RKO (cell line): ENCODE data around the gene NPFFR1.
A peak's percentile ranks its signal among the peaks of the same experiment; 100 is the strongest.
"Not testable (repeated sequence)": the region's sequence is repeated elsewhere in the genome, so short reads cannot be mapped to it uniquely, and the experiment has no call there.

Source experiments
- DNase-seq: peaks from one replicate; pipeline ENCODE4 v3.0.0-alpha.2; 2016; ENCODE audit warnings: low spot score

The NPFFR1 gene

GRCh38 chr10:70285476-70285831 lies 1.6 kb upstream of the NPFFR1 start:
- no peak for DNase-seq

GRCh38 chr10:70284542-70285475 lies 1.0 kb upstream of the NPFFR1 start:
- no peak for DNase-seq

- DNase-seq: no peak
Observed at GRCh38 chr10:70283071-70283444, 746 bp downstream of the NPFFR1 start.

GRCh38 chr10:70281609-70282008 lies 2.2 kb downstream of the NPFFR1 start:
- DNase-seq: no peak

GRCh38 chr10:70280099-70280498 lies 3.7 kb downstream of the NPFFR1 start:
- no peak for DNase-seq

GRCh38 chr10:70277396-70278030 lies 6.3 kb downstream of the NPFFR1 start:
- DNase-seq: no peak

- DNase-seq: no peak
Observed at GRCh38 chr10:70274643-70275042, 9.2 kb downstream of the NPFFR1 start.

- peak; percentile 54 for DNase-seq
Observed at GRCh38 chr10:70272925-70273316, 10.9 kb downstream of the NPFFR1 start.

- no peak for DNase-seq
Observed at GRCh38 chr10:70271996-70272924, 11.5 kb downstream of the NPFFR1 start.

GRCh38 chr10:70270952-70271351 lies 12.9 kb downstream of the NPFFR1 start:
- DNase-seq: no peak

- no peak for DNase-seq
Observed at GRCh38 chr10:70269741-70270140, 14.1 kb downstream of the NPFFR1 start.

- no peak for DNase-seq
Observed at GRCh38 chr10:70268376-70268775, 15.4 kb downstream of the NPFFR1 start.

GRCh38 chr10:70267161-70267933 lies 16.5 kb downstream of the NPFFR1 start:
- peak; percentile 87 for DNase-seq

- DNase-seq: no peak
Observed at GRCh38 chr10:70266701-70267100, 17.1 kb downstream of the NPFFR1 start.

- no peak for DNase-seq
Observed at GRCh38 chr10:70266056-70266455, 17.7 kb downstream of the NPFFR1 start.

- peak; percentile 3 for DNase-seq
Observed at GRCh38 chr10:70265032-70265689, 18.6 kb downstream of the NPFFR1 start.

GRCh38 chr10:70260734-70261133 lies 23.1 kb downstream of the NPFFR1 start:
- DNase-seq: no peak

- no peak for DNase-seq
Observed at GRCh38 chr10:70260259-70260658, 23.5 kb downstream of the NPFFR1 start.

- DNase-seq: no peak
Observed at GRCh38 chr10:70258216-70258615, 25.6 kb downstream of the NPFFR1 start.

GRCh38 chr10:70257816-70258215 lies 26.0 kb downstream of the NPFFR1 start:
- not testable (repeated sequence) for DNase-seq

- DNase-seq: no peak
Observed at GRCh38 chr10:70256463-70256862, 27.3 kb downstream of the NPFFR1 start.
